HG02798 (cell line): ENCODE results near the gene GPR151.
"Not testable (repeated sequence)": the region's sequence is repeated elsewhere in the genome, so short reads cannot be mapped to it uniquely, and the experiment has no call there.

Source experiments
- ATAC-seq: cut with Tn5 transposase; IDR thresholded peaks from one replicate; pipeline ENCODE4 v1.9.1; 2021; ENCODE audit warnings: mild to moderate bottlenecking; ENCODE audit not compliant: unreplicated experiment, poor library complexity

GPR151 gene

GRCh38 chr5:146516151-146516475 is at the start of gene GPR151:
GPR151 (minus strand) TSS chr5:146516190; CDS start chr5:146516113, 77 bp downstream.
- no peak for ATAC-seq

DNA sequence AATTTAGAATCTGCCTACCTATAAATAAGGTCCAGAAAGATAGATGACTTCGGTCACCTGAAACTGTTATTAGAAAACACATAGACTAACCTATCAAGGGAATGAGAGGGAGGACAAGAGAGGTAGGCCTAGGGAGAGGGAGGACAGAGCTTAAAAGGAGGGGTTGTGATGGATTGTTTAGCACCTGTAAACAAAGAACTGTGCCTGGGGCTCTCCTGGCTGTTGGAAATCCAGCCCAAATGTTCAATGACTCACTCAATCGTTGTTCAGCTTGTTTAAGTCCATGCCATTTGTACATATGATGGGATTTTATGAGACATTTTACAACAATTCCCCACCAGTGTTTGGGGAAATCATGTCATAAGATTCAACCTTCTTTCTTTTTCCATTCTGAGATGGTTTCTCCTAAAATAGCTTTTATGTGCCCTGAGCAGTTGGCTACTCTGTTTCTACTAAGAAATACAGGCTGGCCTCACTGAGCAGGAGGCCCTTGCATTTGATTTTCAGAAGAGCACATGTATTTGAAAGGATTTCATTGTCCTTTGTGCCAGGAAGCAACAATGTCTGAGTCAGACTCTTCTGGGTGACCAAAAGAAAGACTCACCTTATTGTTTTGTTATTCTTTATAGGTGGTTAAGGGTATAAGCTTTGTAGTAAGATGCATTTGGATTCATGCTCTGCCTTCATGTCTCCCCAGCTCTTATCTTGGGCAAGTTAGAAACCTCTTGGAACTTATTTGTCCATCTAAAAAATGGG is 48.2 kb upstream of the GPR151 start:
- no peak for ATAC-seq

GRCh38 chr5:146562461-146562860 is 46.5 kb upstream of the GPR151 start:
- ATAC-seq = no peak

DNA sequence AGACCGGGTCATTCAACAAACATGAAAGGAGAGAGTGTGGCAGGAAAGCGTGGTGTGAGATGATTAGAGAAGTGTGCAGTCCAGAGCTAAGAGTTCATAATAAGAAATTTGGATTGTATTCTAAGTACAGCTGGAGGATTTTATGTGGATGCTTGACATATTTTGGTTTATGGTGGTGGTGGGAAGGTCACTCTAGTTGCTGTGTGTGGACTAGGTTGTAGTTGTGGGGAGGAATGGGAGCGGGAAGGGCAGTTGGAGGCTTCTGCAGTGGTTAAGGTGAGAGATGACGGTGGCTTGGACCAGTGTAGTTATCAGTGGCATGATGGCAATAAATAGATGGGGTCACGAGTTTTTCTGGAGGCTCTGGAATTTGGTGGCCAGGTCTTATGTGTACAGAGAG is 45.7 kb upstream of the GPR151 start:
- ATAC-seq = no peak

DNA sequence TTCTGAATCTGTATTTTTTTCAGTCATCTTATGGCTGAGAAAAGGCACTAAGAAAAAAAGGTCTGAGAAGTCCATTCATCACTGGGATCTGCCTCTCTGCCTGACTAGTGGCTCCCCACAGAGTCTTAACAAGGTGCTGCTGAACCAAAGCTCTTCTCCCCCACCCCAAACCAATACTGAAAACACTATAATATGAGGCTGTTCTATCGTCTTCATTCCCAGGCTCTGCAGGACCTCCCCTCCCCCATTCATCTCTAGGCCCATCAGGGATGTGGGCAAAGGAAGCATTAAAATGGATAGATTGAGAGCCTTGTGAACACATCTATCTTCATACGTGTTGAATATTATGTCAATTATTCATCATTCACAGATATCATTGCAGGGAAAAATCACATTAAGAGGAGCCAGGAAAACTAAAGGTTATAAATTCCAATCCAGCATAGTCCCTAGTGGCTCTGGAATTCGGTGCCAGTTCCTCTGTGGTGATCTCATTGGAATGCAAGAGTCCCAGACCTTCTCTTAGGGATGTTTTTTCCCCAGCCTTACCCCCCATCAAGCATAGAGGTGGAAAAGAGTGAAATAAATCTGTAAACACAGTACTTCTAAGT is 44.3 kb upstream of the GPR151 start:
- ATAC-seq = no peak

GRCh38 chr5:146556884-146557283 is 40.9 kb upstream of the GPR151 start:
- not testable (repeated sequence) for ATAC-seq

- no peak for ATAC-seq
Measured at GRCh38 chr5:146553446-146553845, 37.5 kb upstream of the GPR151 start.

DNA sequence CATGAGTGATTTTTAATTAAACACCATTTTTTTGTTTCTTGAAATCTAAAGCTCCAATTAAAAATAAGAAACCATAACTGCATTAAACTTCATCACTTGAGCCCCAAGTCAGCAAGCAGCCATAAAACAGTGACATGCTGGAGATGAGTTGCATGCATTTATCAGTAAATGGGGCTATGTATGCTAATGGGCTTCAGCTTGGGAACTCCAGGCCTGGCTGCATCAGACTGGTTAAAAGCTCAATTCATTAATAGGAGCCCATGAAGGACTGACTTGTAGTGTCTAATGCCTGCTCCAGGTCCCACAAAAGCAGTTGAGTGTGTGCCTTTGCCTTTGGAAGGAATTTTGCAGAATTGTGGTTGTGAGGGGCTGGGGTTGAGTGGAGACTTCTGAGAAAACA is 33.6 kb upstream of the GPR151 start:
- ATAC-seq = no peak

DNA sequence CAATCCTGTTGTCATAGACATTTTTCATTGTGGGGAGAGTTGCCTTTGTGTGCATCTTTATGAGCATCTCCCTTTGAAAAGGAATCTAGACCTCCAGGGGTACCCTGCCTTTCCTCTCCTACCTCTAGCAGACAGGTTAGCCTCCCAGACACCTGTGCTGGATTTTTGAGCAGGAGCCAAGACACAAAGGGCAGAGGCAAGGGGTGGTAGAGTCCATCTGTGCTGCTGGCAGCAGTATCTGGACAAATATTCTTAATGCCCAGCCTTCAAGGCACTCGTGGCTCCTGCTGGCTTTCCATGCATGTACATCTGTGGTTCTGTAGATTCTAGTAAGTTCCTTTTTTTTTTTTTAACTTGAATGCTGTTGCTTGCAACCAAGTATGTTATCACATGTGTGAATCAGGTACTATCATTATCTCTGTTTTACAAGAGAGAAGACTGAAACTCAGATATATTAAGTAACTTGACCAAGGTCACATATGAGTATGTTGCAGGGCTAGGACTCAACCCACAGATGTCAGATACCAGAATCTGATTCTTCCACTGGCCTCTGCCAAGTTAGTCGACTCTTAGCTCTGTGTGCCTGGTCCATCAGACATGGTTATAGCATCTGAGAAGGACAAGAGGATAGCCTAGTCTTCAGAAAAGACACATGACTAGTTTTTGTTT is 32.9 kb upstream of the GPR151 start:
- no peak for ATAC-seq

DNA sequence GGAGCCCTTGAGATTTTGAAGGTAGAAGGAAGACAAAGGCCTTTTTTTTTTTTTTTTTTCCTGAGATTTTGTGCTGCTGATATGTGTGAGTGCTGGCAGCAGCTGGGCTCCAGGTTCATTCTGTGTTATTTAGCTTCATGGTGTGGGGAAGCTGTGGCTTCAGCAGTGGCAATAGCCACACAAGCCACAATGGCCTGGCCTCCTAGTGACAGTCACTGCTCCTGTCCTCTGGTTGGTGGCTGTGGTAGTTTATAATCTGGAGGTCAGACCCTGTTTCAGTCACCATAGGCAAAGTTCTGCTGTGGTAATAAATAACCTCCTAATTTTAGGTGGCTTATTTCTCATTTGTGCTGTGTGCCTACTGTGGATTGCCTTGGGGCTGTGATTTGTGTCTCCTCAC is 28.2 kb upstream of the GPR151 start:
- no peak for ATAC-seq

- peak; percentile 99 for ATAC-seq
Measured at GRCh38 chr5:146541958-146542849, 26.2 kb upstream of the GPR151 start.

- ATAC-seq = no peak
Measured at GRCh38 chr5:146540414-146540813, 24.4 kb upstream of the GPR151 start.

DNA sequence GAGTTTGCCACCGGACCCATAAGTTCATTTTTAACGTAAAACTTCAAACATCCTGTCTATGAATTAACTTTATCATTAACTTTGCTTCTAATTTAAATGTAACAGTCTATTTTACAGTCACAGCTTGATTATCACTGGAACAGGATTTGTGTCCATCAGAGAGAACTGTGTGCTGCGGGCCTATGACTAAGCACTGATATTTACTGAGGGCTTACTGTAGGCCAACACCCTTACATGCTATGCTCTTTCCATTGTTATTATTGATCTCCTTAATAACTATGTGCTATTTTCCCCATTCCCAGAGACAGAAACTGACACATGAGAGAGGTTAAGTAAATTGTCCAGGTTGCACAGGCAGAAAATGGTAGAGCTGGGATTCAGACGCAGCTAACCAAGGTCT is 24.0 kb upstream of the GPR151 start:
- ATAC-seq = no peak

GRCh38 chr5:146538432-146538831 is 22.4 kb upstream of the GPR151 start:
- ATAC-seq = no peak

DNA sequence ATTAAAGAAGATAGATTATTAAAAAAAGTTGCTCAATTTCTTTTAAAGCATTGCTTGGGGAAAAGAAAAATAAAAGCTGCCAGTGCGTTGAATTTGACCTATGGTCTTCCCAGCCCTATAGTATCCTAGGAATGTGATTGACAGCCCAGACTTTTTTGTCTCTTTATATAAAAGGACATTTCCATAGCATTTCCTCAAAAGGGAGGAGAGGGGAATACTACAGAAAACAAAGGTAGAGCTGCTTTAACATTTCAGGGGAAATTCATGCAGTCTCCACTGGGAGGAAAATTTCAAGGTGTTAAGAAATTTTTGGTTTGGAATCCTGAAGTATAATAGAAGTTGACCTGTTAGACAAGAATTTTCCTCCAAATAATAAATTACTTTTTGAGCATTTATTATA is 17.9 kb upstream of the GPR151 start:
- ATAC-seq = no peak

GRCh38 chr5:146533260-146533857 is 17.4 kb upstream of the GPR151 start:
- ATAC-seq = peak; percentile 93

DNA sequence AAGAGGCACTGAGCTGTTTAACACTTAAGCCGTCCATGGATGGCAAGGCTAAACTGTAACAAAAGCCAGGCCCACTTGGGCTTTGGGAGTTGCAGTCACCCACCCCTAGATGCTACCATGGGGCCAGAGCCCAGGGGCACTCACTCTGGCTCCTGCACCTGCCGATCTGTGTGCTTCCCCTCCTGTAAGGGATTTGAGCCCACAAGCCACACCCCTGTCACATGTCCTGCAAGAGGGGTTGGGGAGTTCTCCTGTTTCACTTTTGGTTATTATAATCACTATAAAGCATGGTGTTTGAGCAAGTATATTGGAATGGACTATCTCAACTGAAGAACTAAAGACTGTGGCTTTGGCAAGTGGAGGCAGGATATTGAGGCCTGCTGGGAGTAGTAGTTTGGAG is 14.0 kb upstream of the GPR151 start:
- ATAC-seq = peak; percentile 67

DNA sequence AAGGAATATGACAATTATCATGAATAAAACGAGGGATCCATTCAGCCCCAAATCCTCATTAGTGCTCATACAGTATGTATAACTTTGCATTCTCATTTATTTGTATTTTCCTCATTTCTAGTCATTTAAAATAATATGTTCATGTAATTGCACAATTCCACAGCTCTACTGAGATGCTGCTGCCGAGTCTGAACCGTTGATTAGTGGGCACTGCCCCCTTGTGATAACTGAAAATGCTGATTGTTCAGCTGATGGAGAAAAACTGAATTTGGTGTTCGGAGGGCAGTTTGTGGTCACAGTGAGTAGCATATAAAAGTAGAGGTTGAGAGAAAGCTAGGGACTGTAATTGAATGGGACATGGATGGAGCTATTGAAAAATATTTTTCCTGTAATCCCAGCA is 12.2 kb upstream of the GPR151 start:
- ATAC-seq = no peak

DNA sequence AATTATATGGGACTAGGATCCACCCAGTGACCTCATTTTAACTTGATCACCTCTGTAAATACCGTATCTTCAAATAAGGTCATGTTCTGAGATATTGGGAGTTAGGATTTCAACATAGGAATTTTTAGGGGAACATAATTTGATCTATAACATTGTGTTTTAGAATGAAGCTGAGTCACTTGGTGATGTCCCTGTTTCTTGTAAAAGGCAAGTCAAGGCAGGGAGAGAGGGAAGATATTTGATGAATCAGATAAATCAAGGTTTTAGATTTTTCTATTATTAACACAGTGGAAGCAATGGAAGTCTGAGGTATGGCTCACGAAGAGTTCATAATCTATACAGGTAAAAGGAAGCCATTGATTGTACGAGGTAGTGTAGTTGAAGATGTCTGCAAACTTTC is 11.8 kb upstream of the GPR151 start:
- ATAC-seq = no peak

GRCh38 chr5:146523698-146524097 is 7.7 kb upstream of the GPR151 start:
- no peak for ATAC-seq
